GM12874 (cell line): ENCODE measurements around the gene KCND1.

Source experiments
- CTCF ChIP-seq: IDR thresholded peaks from 2 replicates; pipeline ENCODE4 v1.5.1; 2011; ENCODE audit warnings: low read depth, mild to moderate bottlenecking, control low read depth, low read length, moderate library complexity; ENCODE audit not compliant: insufficient read depth

Gene KCND1

GRCh38 chrX:48971249-48972219, at the start of gene KCND1:
Gene KCND1, minus strand, starts transcription at chrX:48971844. Its CDS starts 1,573 bp downstream, at chrX:48970271.
- TF ChIP-seq CTCF: no peak

DNA sequence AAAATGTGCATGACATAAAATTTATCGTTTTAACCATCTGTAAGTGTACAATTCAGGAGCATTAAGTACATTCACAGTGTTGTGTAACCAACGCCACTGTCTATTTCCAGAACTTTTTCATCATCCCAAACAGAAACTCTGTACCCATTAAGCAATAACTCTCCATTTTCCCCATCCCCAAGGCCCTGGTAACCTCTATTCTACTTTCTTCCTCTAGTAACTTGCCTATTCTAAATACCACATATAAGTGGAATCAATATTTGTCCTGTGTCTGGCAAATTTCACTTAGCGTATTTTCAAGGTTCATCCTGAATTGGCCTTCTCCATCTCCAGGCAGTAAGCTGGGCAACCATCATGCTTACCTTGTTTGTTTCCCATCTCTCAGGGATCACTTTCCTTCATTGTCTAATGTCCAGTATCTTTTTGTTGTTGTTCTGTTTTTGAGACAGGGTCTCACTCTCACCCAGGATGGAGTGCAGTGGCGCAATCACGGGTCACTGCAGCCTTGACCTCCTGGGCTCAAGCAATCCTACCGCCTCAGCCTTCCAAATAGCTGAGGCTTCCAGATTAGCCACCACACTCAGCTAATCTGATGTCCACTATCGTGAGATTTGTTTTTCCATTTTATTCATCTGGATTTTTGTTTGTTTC, 48.1 kb upstream of the KCND1 start:
- TF ChIP-seq CTCF: no peak

- no peak for TF ChIP-seq CTCF
These were observed 47.4 kb upstream of the KCND1 start for GRCh38 chrX:49019050-49019449.

- TF ChIP-seq CTCF: no peak
These were observed 32.1 kb upstream of the KCND1 start for GRCh38 chrX:49003696-49004095.

DNA sequence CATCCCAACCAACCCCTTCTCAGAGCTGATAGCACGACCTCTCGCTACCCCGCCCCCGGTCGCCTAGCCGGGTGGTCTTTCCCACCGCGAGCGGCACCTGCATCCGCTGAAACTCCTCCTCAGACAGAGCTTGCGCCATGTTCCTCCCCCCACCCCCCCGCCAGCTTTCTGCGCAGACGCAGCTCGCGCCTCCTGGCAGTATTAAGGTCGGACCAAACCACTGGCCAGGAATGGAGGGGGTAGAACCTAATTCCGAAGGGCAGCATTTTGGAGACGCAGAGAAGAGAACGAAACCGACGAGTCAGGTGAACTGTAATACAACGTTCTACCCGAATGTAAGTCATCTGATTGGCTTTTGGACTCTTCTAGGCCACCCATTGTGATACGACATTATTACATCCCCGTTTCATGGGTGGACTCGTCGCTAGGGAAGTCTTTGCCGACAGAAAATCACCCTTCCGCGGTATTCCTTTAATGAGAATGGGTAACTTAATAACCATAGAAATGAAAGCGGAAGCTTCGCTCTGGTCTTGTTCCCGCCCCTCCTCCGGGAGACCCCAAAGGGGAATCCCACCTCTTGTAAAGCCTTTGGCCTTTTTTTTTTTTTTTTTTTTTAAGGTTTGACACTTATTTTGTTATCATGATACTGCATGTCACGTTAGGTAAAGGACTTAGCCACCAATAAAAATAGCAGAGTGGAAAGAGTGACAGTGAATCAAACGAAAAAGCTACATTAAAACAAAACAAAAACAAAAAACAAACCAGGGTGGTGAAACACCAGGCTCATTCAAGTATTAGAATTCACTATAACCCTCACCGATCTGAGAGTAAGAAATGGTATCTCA, 30.7 kb upstream of the KCND1 start, which contains the start of gene GRIPAP1:
Gene GRIPAP1, minus strand, starts transcription at position 174 of the 845 bp plus-strand sequence. Its CDS starts 35 bp downstream, at position 139.
- TF ChIP-seq CTCF: no peak

GRCh38 chrX:49001521-49002090, 30.0 kb upstream of the KCND1 start:
- no peak for TF ChIP-seq CTCF
